Hepatocyte (in vitro differentiated cells): ENCODE results near the gene CYYR1. TPM values are rescaled to one million over a fixed set of nuclear protein-coding genes. Genes with fewer than 3 reads are reported as not detected.

Experiments used
- DNase-seq: peaks from one replicate; pipeline ENCODE4 v3.0.0-alpha.2; 2016; ENCODE audit warnings: low spot score
- H2AFZ ChIP-seq: fragments of 200-600 bp; sonication (generic); 2 replicates; pipeline ENCODE4 v1.6.0; 2016; ENCODE audit warnings: antibody characterized with exemption, mild to moderate bottlenecking
- H3K27ac ChIP-seq: fragments of 200-600 bp; sonication (generic); 2 replicates; pipeline ENCODE4 v1.5.1; 2016; ENCODE audit warnings: mild to moderate bottlenecking
- H3K27me3 ChIP-seq: fragments of 200-600 bp; sonication (generic); 2 replicates; pipeline ENCODE4 v1.6.1; 2016
- H3K36me3 ChIP-seq: fragments of 200-600 bp; sonication (generic); replicated peaks from 2 replicates; pipeline ENCODE4 v1.5.1; 2016; ENCODE audit warnings: low read depth; ENCODE audit not compliant: insufficient read depth
- H3K4me1 ChIP-seq: fragments of 200-600 bp; sonication (generic); 2 replicates; pipeline ENCODE4 v1.5.1; 2016; ENCODE audit warnings: mild to moderate bottlenecking, moderate library complexity; ENCODE audit not compliant: insufficient read depth
- H3K4me2 ChIP-seq: fragments of 200-600 bp; sonication (generic); 2 replicates; pipeline ENCODE4 v1.6.0; 2016
- H3K4me3 ChIP-seq: fragments of 200-600 bp; sonication (generic); 2 replicates; pipeline ENCODE4 v1.5.1; 2016; ENCODE audit warnings: mild to moderate bottlenecking
- H3K79me2 ChIP-seq: fragments of 200-600 bp; sonication (generic); 2 replicates; pipeline ENCODE4 v1.6.0; 2017; ENCODE audit warnings: mild to moderate bottlenecking
- H3K9me2 ChIP-seq: fragments of 200-600 bp; sonication (generic); replicated peaks from 2 replicates; pipeline ENCODE4 v1.6.0; 2017; ENCODE audit warnings: mild to moderate bottlenecking; ENCODE audit not compliant: insufficient read depth
- H3K9me3 ChIP-seq: fragments of 200-600 bp; sonication (generic); 2 replicates; pipeline ENCODE4 v1.5.1; 2016; ENCODE audit warnings: low read depth, mild to moderate bottlenecking
- H4K20me1 ChIP-seq: fragments of 200-600 bp; sonication (generic); 2 replicates; pipeline ENCODE4 v1.6.0; 2016; ENCODE audit warnings: mild to moderate bottlenecking; ENCODE audit not compliant: insufficient read depth, poor library complexity, severe bottlenecking
- EZH2 ChIP-seq: fragments of 200-600 bp; sonication (generic); IDR thresholded peaks from 2 replicates; pipeline ENCODE4 v1.6.1; 2016; ENCODE audit warnings: antibody characterized with exemption, mild to moderate bottlenecking, borderline replicate concordance
- EZH2phosphoT487 ChIP-seq: fragments of 200-600 bp; sonication (generic); IDR thresholded peaks from one replicate; pipeline ENCODE4 v1.6.1; 2018; ENCODE audit warnings: antibody characterized with exemption, mild to moderate bottlenecking, low read depth, moderate library complexity; ENCODE audit not compliant: unreplicated experiment, severe bottlenecking
- WGBS: methylation state at CpG from one replicate; pipeline ENCODE4 v1.1.6; 2016; ENCODE audit warnings: low lambda C conversion rate; ENCODE audit errors: missing lambda C conversion rate; 5-methylcytosine and 5-hydroxymethylcytosine counted together
- polyA plus RNA-seq: library from polyadenylated mRNA; unstranded; fragments of >200 nt; fragmentation: Nextera tagmentation; extraction: Ambion mirVana; gene quantifications from 2 replicates; pipeline ENCODE4 v1.2.1, GENCODE V29; 2016
- total RNA-seq: library from RNA; depleted of rRNA; stranded (reverse); fragments of >200 nt; gene quantifications from 2 replicates; pipeline ENCODE4 v1.2.3, GENCODE V29; 2014
- TF ChIP-seq, protein P1 (sequence below): fragments of 200-600 bp; sonication (generic); IDR thresholded peaks from 2 replicates; pipeline ENCODE4 v1.5.1; 2016; ENCODE audit warnings: antibody characterized with exemption, mild to moderate bottlenecking; ENCODE audit not compliant: poor library complexity

Gene CYYR1
- total and polyA plus RNA-seq, 2 experiments from 2014 or later: 6.6 to 7.6 TPM

DNA sequence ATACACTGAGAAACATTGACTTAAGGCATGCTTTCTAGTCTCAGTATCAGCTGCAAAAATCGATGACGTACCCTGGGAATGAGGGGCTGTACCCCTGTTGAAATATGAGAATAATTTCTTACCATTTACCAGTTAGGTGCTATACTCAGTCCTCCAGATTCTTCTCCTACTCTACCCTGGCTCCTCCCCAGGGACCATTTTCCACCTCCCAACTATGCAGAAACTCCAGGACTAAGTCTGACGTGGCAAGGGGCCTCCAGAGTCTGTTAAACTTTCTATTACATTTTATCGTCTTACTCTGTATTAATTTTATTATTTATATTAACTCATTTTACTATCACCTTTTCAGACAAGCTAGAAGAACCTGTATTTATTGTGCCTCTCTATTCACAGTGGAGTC lies 124.3 kb downstream of the CYYR1 start:
- Histone ChIP-seq H3K9me3 (no peaks in the 10 kb centered on the region), H2AFZ (no peak overlapping the region), H3K36me3 (no peaks in the 10 kb centered on the region), H3K4me1 (peaks cover 3% of the 10 kb centered on the region), H3K27me3 (no peaks in the 10 kb centered on the region), H3K79me2 (no peaks in the 10 kb centered on the region), H3K4me2 (no peak overlapping the region), H3K4me3 (no peak overlapping the region), H3K9me2 (no peaks in the 10 kb centered on the region), H4K20me1 (no peaks in the 10 kb centered on the region), H3K27ac (peak overlapping the region; percentile 28)
- TF ChIP-seq EZH2phosphoT487 (no peak), EZH2 (no peak)
- TF ChIP-seq, protein P1, sequence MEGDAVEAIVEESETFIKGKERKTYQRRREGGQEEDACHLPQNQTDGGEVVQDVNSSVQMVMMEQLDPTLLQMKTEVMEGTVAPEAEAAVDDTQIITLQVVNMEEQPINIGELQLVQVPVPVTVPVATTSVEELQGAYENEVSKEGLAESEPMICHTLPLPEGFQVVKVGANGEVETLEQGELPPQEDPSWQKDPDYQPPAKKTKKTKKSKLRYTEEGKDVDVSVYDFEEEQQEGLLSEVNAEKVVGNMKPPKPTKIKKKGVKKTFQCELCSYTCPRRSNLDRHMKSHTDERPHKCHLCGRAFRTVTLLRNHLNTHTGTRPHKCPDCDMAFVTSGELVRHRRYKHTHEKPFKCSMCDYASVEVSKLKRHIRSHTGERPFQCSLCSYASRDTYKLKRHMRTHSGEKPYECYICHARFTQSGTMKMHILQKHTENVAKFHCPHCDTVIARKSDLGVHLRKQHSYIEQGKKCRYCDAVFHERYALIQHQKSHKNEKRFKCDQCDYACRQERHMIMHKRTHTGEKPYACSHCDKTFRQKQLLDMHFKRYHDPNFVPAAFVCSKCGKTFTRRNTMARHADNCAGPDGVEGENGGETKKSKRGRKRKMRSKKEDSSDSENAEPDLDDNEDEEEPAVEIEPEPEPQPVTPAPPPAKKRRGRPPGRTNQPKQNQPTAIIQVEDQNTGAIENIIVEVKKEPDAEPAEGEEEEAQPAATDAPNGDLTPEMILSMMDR: no peak
- WGBS: 81% methylated on average over 4 of the region's 4 CpGs
- no peak for DNase-seq

DNA sequence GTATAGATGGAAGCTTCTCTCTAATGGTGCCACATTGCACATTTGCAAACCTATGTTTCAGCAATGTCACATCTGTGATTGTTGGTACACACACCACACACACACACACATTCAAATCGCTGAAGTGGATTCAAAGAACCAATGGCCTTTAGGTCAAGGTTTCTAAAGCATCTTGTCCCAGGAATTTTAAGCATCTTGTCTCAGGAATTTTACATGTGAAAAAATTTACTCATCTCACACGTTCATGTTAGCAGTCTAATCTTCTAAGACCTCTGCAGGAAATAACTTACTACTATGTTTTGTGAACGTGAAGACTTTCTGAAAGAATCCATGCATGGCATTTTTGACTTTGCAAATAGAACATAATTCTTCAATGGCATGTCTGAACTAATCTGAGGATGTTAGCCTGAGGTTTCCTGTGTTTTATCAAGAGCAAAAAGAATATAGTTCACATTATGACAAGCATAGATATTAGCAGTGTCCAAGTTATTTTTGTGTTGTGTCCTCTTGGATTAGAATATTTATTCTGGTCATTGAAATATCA lies 125.1 kb downstream of the CYYR1 start:
- WGBS: 52% methylated on average over 3 of the region's 3 CpGs
- Histone ChIP-seq H3K9me2 (no peaks in the 10 kb centered on the region), H3K9me3 (no peaks in the 10 kb centered on the region), H3K4me3 (no peak overlapping the region), H3K4me1 (peaks cover 3% of the 10 kb centered on the region), H3K79me2 (no peaks in the 10 kb centered on the region), H4K20me1 (no peaks in the 10 kb centered on the region), H3K27ac (peak overlapping the region; percentile 28), H3K4me2 (no peak overlapping the region), H3K27me3 (no peaks in the 10 kb centered on the region), H3K36me3 (no peaks in the 10 kb centered on the region), H2AFZ (no peak overlapping the region)
- DNase-seq: no peak
- no peak for TF ChIP-seq EZH2
- TF ChIP-seq EZH2phosphoT487: no peak
- TF ChIP-seq, protein P1: no peak

DNA sequence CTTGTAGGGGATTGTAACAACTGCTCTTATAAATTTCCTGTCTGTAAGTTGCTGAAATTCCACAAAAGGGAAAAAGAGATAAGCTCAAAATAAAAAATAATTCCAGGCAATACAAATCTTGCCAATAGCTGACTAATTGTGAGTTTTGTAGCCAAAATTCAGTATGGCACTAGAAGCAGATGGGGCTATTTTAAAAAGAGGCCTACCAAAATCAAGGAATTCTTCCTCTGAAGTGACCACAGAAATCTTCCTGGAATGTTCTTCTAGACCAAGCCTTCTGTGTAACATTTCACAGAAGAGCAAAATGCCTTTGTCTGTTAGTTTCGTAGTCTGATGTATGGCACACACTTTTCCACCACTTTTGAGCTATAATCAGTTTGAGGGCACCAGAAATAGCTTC lies 127.6 kb downstream of the CYYR1 start:
- Histone ChIP-seq H2AFZ (no peak overlapping the region), H4K20me1 (no peaks in the 10 kb centered on the region), H3K9me3 (no peaks in the 10 kb centered on the region), H3K4me1 (peaks cover 3% of the 10 kb centered on the region), H3K4me3 (no peak overlapping the region), H3K36me3 (no peaks in the 10 kb centered on the region), H3K27ac (no peak overlapping the region), H3K79me2 (no peaks in the 10 kb centered on the region), H3K4me2 (no peak overlapping the region), H3K9me2 (no peaks in the 10 kb centered on the region), H3K27me3 (no peaks in the 10 kb centered on the region)
- no peak for DNase-seq
- no peak for TF ChIP-seq EZH2
- no peak for TF ChIP-seq EZH2phosphoT487
- TF ChIP-seq, protein P1: no peak
- WGBS: 91% methylated on average over 1 of the region's 1 CpG
